GM13976 (cell line): ENCODE results near the gene SPSB2.
"Not testable (repeated sequence)": the region's sequence is repeated elsewhere in the genome, so short reads cannot be mapped to it uniquely, and the experiment has no call there.

Experiments
- DNase-seq: peaks from one replicate; pipeline ENCODE4 v3.0.0; 2012; ENCODE audit warnings: low spot score
- in situ Hi-C: fragments of 300-500 bp; cut with MboI; formaldehyde crosslinking; loops from one replicate; pipeline ENCODE4 v1.12.0; 2022; ENCODE audit warnings: low sequenced_read_pairs, mixed read lengths, inconsistent platforms; ENCODE audit not compliant: unreplicated experiment
- TF ChIP-seq, protein P1 (sequence below): IDR thresholded peaks from 2 replicates; pipeline ENCODE4 v1.5.1; 2012; ENCODE audit warnings: borderline replicate concordance, mild to moderate bottlenecking; ENCODE audit not compliant: insufficient read depth; ENCODE audit errors: extremely low read depth, missing control alignments, control extremely low read depth

The SPSB2 gene

DNA sequence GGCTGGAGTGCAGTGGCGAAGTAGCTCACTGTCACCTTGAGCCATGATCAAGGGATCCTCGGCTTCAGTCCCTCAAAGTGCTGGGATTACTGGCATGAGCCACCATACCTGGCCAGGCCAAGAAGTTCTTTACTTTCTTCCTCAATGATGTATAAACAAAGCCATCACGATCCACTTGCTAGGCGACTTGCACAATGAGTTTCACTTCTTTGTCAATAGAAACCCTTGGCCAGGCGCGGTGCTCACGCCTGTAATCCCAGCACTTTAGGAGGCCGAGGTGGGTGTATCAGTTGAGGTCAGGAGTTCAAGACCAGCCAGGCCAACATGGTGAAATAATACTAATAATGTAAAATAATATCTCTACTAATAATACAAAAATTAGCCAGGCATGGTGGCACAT is 14.4 kb upstream of the SPSB2 start:
- TF ChIP-seq, protein P1, sequence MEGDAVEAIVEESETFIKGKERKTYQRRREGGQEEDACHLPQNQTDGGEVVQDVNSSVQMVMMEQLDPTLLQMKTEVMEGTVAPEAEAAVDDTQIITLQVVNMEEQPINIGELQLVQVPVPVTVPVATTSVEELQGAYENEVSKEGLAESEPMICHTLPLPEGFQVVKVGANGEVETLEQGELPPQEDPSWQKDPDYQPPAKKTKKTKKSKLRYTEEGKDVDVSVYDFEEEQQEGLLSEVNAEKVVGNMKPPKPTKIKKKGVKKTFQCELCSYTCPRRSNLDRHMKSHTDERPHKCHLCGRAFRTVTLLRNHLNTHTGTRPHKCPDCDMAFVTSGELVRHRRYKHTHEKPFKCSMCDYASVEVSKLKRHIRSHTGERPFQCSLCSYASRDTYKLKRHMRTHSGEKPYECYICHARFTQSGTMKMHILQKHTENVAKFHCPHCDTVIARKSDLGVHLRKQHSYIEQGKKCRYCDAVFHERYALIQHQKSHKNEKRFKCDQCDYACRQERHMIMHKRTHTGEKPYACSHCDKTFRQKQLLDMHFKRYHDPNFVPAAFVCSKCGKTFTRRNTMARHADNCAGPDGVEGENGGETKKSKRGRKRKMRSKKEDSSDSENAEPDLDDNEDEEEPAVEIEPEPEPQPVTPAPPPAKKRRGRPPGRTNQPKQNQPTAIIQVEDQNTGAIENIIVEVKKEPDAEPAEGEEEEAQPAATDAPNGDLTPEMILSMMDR = no peak
- DNase-seq = no peak
- in situ Hi-C loops = no loop called here

DNA sequence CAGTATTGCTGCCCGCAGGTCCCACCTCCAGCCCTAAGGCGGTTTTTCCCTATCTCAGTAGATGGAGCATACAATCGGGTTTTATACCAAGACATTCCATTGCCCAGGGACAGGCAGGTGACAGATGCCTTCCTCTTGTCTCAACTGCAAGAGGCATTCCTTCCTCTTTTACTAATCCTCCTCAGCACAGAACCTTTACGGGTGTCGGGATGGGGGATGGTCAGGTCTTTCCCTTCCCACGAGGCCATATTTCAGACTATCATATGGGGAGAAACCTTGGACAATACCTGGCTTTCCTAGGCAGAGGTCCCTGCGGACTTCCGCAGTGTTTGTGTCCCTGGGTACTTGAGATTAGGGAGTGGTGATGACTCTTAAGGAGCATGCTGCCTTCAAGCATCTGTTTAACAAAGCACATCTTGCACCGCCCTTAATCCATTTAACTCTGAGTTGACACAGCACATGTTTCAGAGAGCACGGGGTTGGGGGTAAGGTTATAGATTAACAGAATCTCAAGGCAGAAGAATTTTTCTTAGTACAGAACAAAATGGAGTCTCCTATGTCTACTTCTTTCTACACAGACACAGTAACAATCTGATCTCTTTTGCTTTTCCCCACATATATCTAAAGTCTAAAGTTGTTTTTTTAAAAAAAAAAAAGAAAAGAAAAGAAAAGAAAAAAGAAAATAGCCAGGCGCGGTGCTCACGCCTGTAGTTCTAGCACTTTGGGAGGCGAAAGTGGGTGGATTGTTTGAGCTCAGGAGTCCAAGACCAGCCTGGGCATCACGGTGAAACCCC is 13.3 kb upstream of the SPSB2 start:
- in situ Hi-C loops, DNase-seq: not testable (repeated sequence)

DNA sequence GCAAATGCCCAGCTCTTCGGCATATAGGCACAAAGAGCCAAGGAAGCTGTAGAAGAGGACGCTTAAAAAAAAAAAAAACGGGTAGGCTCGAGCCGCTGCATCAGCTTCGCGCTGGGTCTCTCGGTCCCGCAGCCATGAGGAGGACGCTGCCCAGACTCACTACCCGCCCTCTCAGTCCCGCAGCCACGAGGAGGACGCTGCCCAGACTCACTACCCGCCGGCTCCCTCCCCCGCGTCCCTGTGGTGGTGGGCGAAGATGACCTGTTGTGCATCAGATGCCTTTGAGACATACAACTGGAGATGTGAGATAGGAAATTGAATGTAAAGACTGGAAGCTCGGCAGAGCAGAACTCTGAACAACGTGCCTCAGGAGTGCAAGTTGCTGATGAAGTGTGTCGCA is 11.4 kb upstream of the SPSB2 start:
- TF ChIP-seq, protein P1 = no peak
- in situ Hi-C loops = no loop called here
- no peak for DNase-seq

DNA sequence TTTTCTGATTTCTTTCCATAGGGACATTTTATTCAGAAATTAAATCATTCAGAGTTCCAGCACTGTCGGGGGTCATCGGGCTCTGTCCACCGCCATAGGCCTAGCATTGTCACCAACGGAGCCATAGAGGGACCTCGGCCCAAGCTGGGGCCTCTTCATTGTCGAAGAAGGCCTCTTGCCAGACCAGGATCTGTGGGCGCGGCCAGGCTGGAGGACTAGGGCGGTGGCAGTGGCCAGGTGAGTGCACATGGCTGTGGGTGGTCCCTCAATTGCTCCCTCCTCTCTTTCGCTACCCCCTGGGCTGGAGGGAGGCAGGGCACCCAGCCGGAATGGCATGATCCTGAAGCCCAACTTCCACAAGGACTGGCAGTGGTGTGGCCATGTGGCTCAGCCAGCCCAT is 10.6 kb upstream of the SPSB2 start:
- no peak for DNase-seq
- TF ChIP-seq, protein P1 = no peak
- in situ Hi-C loops = no loop called here

DNA sequence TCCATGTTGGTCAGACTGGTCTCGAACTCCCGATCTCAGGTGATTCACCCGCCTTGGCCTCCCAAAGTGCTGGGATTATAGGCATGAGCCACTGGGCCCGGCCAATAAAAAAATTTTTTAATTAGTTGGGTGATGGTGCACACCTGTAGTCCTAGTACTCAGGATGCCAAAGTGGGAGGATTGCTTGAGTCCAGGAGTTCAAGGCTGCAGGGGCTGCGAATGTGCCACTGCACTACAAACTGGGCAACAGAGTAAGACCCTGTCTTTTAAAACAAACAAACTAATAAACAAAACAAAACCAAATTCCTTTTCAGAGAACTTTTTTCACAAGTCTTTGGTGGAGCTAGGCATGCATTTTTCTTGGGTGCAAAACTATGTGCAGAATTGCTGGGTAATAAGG is 10.1 kb upstream of the SPSB2 start:
- in situ Hi-C loops = no loop called here
- TF ChIP-seq, protein P1 = no peak
- DNase-seq = no peak

DNA sequence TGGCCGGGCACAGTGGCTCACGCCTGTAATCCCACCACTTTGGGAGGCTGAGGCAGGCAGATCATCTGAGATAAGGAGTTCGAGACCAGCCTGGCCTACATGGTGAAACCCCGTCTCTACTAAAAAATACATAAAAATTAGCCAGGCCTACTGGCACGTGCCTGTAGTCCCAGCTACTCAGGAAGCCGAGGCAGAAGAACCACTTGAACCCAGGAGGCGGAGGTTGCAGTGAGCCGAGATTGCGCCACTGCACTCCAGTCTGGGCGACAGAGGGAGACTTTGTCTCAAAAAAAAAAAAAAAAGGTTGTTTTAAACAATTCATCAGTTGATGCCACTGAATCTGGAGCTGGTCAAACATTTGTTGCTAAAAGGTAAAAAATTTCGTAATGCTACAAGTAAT is 6.7 kb upstream of the SPSB2 start:
- in situ Hi-C loops, DNase-seq: not testable (repeated sequence)

DNA sequence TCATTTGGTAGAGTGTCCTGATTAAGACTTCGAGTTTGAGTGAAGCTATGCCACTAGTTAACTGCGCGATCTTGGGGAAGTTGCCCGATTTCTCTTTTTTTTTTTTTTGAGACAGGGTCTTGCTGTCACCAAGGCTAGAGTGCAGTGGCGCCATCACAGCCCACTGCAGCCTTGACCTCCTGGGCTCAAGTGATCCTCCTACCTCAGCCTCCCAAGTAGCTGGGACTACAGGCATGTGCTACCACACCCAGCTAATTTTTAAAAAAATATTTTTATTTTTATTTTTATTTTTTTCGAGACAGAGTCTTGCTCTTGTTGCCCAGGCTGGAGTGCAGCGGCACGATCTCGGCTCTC is 889 bp upstream of the SPSB2 start:
- DNase-seq, in situ Hi-C loops: not testable (repeated sequence)

DNA sequence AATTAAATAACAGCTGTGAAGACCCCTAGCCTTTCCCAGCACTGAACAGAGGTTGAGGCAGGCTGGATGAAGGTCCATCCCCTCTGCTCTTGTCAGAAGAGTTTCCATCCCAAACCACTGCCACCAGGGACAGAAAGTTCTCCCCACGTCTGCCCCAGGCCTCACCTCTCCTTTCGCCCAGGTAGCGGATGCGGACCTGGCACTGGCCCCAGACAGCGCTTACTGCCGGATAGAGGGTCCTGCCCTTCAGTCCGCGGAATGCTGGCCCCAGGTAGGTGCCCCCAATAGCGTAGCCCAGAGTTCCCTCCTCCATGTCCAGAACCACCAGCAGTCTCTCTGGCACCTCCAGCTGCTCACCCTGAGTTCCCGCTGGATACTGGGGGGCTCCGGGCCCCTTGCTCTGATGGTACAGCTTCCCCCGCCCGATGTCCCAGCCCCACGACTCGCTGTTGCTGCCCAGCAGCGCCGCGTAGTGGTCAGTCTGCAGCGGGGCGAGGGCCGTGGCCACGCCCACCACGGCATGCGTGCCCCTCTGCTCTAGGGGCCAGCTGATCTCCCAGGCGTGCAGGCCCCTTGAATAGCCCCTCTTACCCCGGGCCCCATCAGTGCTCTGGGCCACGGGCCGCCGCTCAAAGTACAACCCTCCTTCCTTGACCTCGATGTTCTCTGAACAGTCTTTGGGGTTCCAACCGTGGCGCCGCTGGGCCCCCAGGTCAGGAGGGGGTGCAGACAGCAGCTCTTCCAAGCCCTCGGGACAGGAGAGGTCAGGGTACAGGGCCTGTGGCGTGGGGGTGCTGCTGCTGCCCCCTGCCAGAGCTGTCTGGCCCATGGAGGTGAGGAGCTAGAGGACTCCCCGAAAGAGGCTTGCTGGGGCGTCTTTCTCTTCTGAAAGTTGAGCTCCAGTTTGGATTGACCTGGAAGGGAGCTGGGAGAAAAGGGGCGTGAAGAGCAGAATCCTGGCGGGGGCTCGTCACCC is 742 bp downstream of the SPSB2 start:
- TF ChIP-seq, protein P1 = peak; percentile 100
- DNase-seq = peak; percentile 90
- in situ Hi-C loops = no loop called here
